Mucosa of stomach (tissue), 1 donor: Measurements from ENCODE around the gene F13A1.
"Not testable (repeated sequence)": the region's sequence is repeated elsewhere in the genome, so short reads cannot be mapped to it uniquely, and the experiment has no call there.

Experiments
- H3K27me3 ChIP-seq: one replicate; pipeline ENCODE4 v1.7.0; 2013; ENCODE audit warnings: mild to moderate bottlenecking, low read length; ENCODE audit not compliant: control insufficient read depth, insufficient read depth
- H3K36me3 ChIP-seq: one replicate; pipeline ENCODE4 v1.7.0; 2013; ENCODE audit warnings: low read length; ENCODE audit not compliant: control insufficient read depth, insufficient read depth
- H3K4me1 ChIP-seq: one replicate; pipeline ENCODE4 v1.7.0; 2013; ENCODE audit warnings: mild to moderate bottlenecking, low read length; ENCODE audit not compliant: control insufficient read depth, insufficient read depth
- H3K4me3 ChIP-seq: one replicate; pipeline ENCODE4 v1.7.0; 2013; ENCODE audit warnings: low read length
- H3K9ac ChIP-seq: one replicate; pipeline ENCODE4 v1.7.0; 2013; ENCODE audit warnings: mild to moderate bottlenecking, low read length, moderate library complexity
- H3K9me3 ChIP-seq: one replicate; pipeline ENCODE4 v1.7.0; 2013; ENCODE audit warnings: mild to moderate bottlenecking, low read length, moderate library complexity; ENCODE audit not compliant: control insufficient read depth
- donor health status: Pancreatic carcinoma.

F13A1 gene

GRCh38 chr6:6314596-6314995 lies 5.9 kb downstream of the F13A1 start:
- Histone ChIP-seq H3K4me3 (no peak overlapping the region), H3K36me3 (no peaks in the 10 kb centered on the region), H3K9ac (no peak overlapping the region), H3K27me3 (peaks cover 20% of the 10 kb centered on the region), H3K9me3 (no peaks in the 10 kb centered on the region), H3K4me1 (no peaks in the 10 kb centered on the region)

DNA sequence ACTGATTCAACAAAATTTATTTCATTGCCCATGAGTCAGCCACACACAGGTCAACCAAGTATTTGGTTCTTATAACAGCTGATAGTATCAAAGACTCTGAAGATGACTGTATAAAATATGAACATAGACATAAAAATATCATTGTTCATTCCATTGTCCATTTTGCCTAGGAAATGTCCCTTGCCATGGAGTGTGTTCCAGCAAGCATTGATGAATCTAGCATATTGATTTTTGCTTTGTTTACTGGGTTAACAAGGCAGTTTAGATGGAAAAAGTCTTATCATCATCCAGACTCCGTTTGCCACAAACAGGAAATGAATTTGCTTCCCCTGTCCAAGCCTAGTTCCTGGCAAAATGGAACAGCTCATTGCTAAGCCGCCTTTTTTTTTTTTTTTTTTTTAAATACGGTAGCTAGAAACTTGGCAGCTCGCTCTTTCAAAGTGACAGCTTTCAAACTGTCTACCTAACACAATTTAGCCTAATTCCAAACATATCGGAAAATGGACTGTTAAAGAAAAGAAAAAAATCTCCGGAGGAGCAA lies 7.5 kb downstream of the F13A1 start:
- Histone ChIP-seq H3K9ac (no peak overlapping the region), H3K9me3 (no peaks in the 10 kb centered on the region), H3K36me3 (no peaks in the 10 kb centered on the region), H3K4me3 (no peak overlapping the region), H3K4me1 (no peaks in the 10 kb centered on the region), H3K27me3 (peaks cover 9% of the 10 kb centered on the region)

DNA sequence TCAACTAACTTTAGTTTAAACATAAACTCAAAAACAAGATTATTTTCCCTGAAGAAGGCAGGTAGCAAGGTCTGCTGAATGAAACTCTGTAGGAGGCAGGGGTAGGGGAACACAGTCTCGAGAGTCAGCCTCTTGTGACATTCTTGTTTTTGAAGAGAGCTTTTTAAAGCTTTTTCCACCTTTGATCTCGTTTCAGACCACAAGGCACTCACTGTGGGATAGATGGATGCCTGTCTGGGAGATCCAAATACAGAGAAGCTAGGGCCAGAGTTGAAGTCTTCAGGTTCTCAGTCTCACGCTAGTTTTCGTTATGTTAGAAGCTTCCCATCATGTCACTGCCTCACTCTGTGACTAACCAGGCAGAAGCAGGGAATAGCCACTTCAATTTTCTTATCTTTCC lies 14.9 kb downstream of the F13A1 start:
- H3K4me1 ChIP-seq = no peaks in the 10 kb centered on the region
- no peak overlapping the region for H3K4me3 ChIP-seq
- H3K9ac ChIP-seq = no peak overlapping the region
- no peaks in the 10 kb centered on the region for H3K36me3 ChIP-seq
- no peaks in the 10 kb centered on the region for H3K9me3 ChIP-seq
- H3K27me3 ChIP-seq = peaks cover 15% of the 10 kb centered on the region

- H3K9me3 ChIP-seq, H3K4me3 ChIP-seq, H3K4me1 ChIP-seq, H3K36me3 ChIP-seq, H3K9ac ChIP-seq: not testable (repeated sequence)
- peaks cover 12% of the 10 kb centered on the region for H3K27me3 ChIP-seq
These were observed 20.1 kb downstream of the F13A1 start for GRCh38 chr6:6300383-6300782.

DNA sequence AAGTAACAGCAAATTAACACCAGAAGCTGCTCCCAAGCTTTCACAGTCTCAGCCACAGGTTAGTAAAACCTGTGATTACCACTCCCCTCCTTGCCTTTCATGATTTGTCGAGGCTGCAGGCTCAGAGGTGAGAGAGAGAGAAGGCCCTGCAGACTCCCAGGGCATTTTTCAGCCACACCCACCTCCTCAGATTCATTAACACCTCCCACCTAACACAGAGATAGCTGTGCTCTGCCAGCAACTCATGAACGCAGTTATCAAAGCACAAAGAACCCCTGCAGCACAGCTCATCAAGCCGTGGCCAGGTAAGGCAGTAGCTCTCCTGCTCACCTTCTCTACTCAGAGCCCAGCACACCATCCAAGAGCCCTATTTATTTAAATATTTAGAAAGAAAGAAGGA lies 27.1 kb downstream of the F13A1 start:
- Histone ChIP-seq H3K9ac (no peak overlapping the region), H3K9me3 (no peaks in the 10 kb centered on the region), H3K27me3 (no peaks in the 10 kb centered on the region), H3K4me1 (no peaks in the 10 kb centered on the region), H3K36me3 (no peaks in the 10 kb centered on the region), H3K4me3 (no peak overlapping the region)

DNA sequence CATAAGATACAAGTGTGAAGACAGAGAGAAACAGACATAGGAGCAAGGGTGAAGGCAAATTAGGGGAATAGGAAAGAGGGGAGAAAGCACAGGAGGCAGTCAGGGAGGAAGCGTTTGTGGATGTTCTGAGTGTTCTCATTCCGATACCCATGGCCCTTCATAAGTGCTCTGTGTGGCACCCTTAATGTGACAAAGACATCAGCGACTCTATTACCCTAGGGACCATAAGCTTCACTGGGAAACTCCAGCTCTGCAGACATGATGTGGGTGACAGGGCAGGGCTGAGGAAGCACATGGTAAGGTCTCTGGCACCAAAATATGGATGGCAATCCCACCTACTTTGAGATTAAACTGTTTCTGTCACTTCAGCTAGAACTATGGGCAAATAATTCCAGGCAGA lies 33.0 kb downstream of the F13A1 start:
- H3K36me3 ChIP-seq = no peaks in the 10 kb centered on the region
- H3K4me3 ChIP-seq = no peak overlapping the region
- no peaks in the 10 kb centered on the region for H3K27me3 ChIP-seq
- no peaks in the 10 kb centered on the region for H3K4me1 ChIP-seq
- no peak overlapping the region for H3K9ac ChIP-seq
- no peaks in the 10 kb centered on the region for H3K9me3 ChIP-seq

DNA sequence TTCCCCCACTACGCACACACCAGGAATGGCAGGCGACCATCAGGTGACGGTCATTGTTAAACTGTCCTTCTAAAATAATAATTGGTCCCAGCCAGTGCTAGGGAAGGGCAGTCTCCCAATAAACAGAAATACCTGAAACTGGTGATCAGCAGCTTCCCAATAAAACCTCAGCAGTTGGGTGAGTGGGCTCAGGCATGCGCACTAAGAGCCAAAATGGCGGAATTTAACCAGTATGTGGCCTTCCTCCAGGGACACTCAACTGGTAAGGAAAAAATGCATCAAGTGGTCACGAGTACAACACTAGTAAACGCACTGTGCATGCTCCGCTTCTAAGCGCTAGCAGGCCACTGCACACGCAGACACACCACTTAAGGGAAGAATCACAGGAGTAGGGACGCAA lies 34.8 kb downstream of the F13A1 start:
- H3K9ac ChIP-seq = no peak overlapping the region

DNA sequence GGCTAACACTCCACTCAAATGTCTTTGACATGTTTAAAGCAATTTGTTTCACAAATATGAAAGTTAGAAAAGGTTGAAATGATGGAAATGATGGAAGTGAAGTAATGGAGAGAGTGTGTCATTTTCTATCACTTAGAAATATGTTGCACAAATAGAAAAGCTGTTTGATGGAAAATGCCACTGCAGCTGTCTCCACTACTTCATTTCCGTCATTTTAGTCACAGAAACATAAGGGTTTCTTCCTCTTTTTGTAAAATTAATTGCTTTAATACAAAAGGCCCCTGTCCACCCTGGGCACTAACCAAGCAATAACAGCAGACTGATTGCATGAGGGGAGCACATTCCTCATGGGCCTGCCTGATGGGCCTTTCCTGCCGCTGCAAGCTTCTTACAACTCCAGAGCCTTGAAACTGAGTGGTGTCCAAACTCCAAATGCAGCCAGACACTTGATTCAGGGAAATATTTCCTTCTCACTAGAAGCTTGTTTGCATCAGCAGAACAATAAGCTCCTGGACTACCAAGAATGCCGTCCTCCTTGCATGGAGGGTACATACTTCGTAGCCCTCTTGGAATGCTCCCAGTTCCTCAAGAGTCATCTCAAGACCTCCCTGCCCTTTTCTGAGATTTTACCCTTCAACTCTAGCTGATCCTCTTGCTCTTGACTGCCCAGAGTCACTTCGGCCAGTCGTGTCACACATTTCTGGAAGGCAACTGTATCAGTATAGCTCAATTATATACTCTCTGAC lies 36.1 kb downstream of the F13A1 start:
- Histone ChIP-seq H3K9ac (no peak overlapping the region), H3K4me1 (no peaks in the 10 kb centered on the region), H3K4me3 (no peak overlapping the region), H3K36me3 (no peaks in the 10 kb centered on the region), H3K9me3 (no peaks in the 10 kb centered on the region), H3K27me3 (no peaks in the 10 kb centered on the region)

More for the DNA sequence above, 34.8 kb downstream of the F13A1 start:
- H3K4me1 ChIP-seq = no peaks in the 10 kb centered on the region
- no peak overlapping the region for H3K4me3 ChIP-seq
- H3K27me3 ChIP-seq = no peaks in the 10 kb centered on the region
- no peaks in the 10 kb centered on the region for H3K36me3 ChIP-seq
- no peaks in the 10 kb centered on the region for H3K9me3 ChIP-seq

DNA sequence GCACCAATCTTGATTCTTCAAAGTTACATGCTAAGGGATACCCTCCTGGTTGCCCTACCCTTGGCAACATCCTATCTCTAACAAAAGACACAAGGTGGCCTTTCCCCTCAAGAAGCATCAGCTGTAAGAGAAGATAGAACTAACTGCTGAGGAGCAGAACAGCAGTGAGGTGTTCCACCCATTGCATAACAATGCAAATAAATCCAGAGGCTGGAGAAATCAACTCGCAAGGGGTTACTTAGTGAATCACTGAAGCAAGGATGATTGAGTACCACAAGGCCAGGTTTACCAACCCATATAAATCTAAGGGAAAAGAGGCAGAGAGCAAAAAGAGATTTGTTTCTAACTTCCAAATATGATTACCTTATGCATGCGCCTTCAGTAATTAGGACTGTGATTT lies 36.7 kb downstream of the F13A1 start:
- H3K27me3 ChIP-seq = no peaks in the 10 kb centered on the region
- no peaks in the 10 kb centered on the region for H3K36me3 ChIP-seq
- no peaks in the 10 kb centered on the region for H3K9me3 ChIP-seq
- H3K4me1 ChIP-seq = no peaks in the 10 kb centered on the region
- H3K9ac ChIP-seq = no peak overlapping the region
- no peak overlapping the region for H3K4me3 ChIP-seq

GRCh38 chr6:6282716-6283115 lies 37.7 kb downstream of the F13A1 start:
- H3K36me3 ChIP-seq = no peaks in the 10 kb centered on the region
- no peak overlapping the region for H3K4me3 ChIP-seq
- no peak overlapping the region for H3K9ac ChIP-seq
- H3K9me3 ChIP-seq = no peaks in the 10 kb centered on the region
- no peaks in the 10 kb centered on the region for H3K4me1 ChIP-seq
- H3K27me3 ChIP-seq = peaks cover 6% of the 10 kb centered on the region

- Histone ChIP-seq H3K4me1 (no peaks in the 10 kb centered on the region), H3K27me3 (peaks cover 6% of the 10 kb centered on the region), H3K9me3 (no peaks in the 10 kb centered on the region), H3K9ac (no peak overlapping the region), H3K36me3 (no peaks in the 10 kb centered on the region), H3K4me3 (no peak overlapping the region)
These were observed 43.0 kb downstream of the F13A1 start for GRCh38 chr6:6277413-6277812.

GRCh38 chr6:6270948-6271535 lies 49.4 kb downstream of the F13A1 start:
- no peaks in the 10 kb centered on the region for H3K9me3 ChIP-seq
- H3K4me1 ChIP-seq = peaks cover 5% of the 10 kb centered on the region
- H3K4me3 ChIP-seq = no peak overlapping the region
- no peaks in the 10 kb centered on the region for H3K27me3 ChIP-seq
- H3K36me3 ChIP-seq = no peaks in the 10 kb centered on the region
- no peak overlapping the region for H3K9ac ChIP-seq
